ENCODE measurements around the gene USP22. TPM values are rescaled to one million over a fixed set of nuclear protein-coding genes. Genes with fewer than 3 reads are reported as not detected.

USP22 gene
- total RNA-seq = 79.1 TPM

GRCh38 chr17:21042458-21043295 lies at the start of gene USP22:
TSS of gene USP22 (minus strand) at chr17:21043011. CDS start at chr17:21042835, 176 bp downstream.
- no peaks in the 10 kb centered on the region for H3K36me3 ChIP-seq
- H3K27me3 ChIP-seq = no peaks in the 10 kb centered on the region
- peak within 1 kb of the TSS; percentile 88 to 95 for H3K4me3 ChIP-seq
- intact Hi-C loops (cut with DNase I) = no loop called here
- no peaks in the 10 kb centered on the region for H3K9me3 ChIP-seq
- H3K27ac ChIP-seq = peak within 1 kb of the TSS; percentile 100
- peaks cover 46% of the 10 kb centered on the region for H3K4me1 ChIP-seq
- TF ChIP-seq POLR2A (IDR thresholded peaks at IDR 0.05) (peak in 1 of 2 donors; percentile 96), CTCF (IDR thresholded peaks at IDR 0.05) (no peak), POLR2AphosphoS5 (IDR thresholded peaks at IDR 0.05; ENCODE audit: insufficient read depth in 1 of 2, low read depth in 1 of 2) (peak in 1 of 2 donors; percentile 2)
- DNase-seq (ENCODE audit: extremely low spot score in 2 of 2) = no peak

- no peaks in the 10 kb centered on the region for H3K9me3 ChIP-seq
- no peaks in the 10 kb centered on the region for H3K27me3 ChIP-seq
- intact Hi-C loops (cut with DNase I) = no loop called here
- H3K36me3 ChIP-seq = no peaks in the 10 kb centered on the region
- no peak overlapping the region for H3K4me3 ChIP-seq
- H3K27ac ChIP-seq = no peak overlapping the region
- TF ChIP-seq POLR2AphosphoS5 (IDR thresholded peaks at IDR 0.05; ENCODE audit: insufficient read depth in 1 of 2, low read depth in 1 of 2) = no peak
- no peak for TF ChIP-seq POLR2A (IDR thresholded peaks at IDR 0.05)
- no peak for TF ChIP-seq CTCF (IDR thresholded peaks at IDR 0.05)
- DNase-seq (ENCODE audit: extremely low spot score in 2 of 2) = no peak
- no peaks in the 10 kb centered on the region for H3K4me1 ChIP-seq
Observed at GRCh38 chr17:21090902-21091618, 48.2 kb upstream of the USP22 start.

GRCh38 chr17:21089933-21090901 lies 47.4 kb upstream of the USP22 start:
- no peak for TF ChIP-seq POLR2A (IDR thresholded peaks at IDR 0.05)
- no peak for TF ChIP-seq CTCF (IDR thresholded peaks at IDR 0.05)
- no peaks in the 10 kb centered on the region for H3K4me1 ChIP-seq
- no peaks in the 10 kb centered on the region for H3K36me3 ChIP-seq
- no peak overlapping the region for H3K4me3 ChIP-seq
- H3K9me3 ChIP-seq = no peaks in the 10 kb centered on the region
- intact Hi-C loops (cut with DNase I) = no loop called here
- no peak overlapping the region for H3K27ac ChIP-seq
- H3K27me3 ChIP-seq = no peaks in the 10 kb centered on the region
- no peak for DNase-seq (ENCODE audit: extremely low spot score in 2 of 2)

- Histone ChIP-seq H3K4me3 (no peak overlapping the region), H3K27ac (no peak overlapping the region), H3K9me3 (no peaks in the 10 kb centered on the region), H3K27me3 (no peaks in the 10 kb centered on the region), H3K4me1 (no peaks in the 10 kb centered on the region), H3K36me3 (no peaks in the 10 kb centered on the region)
- TF ChIP-seq POLR2A (IDR thresholded peaks at IDR 0.05) (no peak), POLR2AphosphoS5 (IDR thresholded peaks at IDR 0.05; ENCODE audit: insufficient read depth in 1 of 2, low read depth in 1 of 2) (no peak), CTCF (IDR thresholded peaks at IDR 0.05) (no peak)
- no peak for DNase-seq (ENCODE audit: extremely low spot score in 2 of 2)
- intact Hi-C loops (cut with DNase I) = no loop called here
Observed at GRCh38 chr17:21089145-21089544, 46.3 kb upstream of the USP22 start.
